Measurements from ENCODE around the gene COPRS.

COPRS gene

GRCh38 chr17:31806921-31807320 is 52.1 kb downstream of the COPRS start:
- DNase-seq, result no peak

GRCh38 chr17:31803494-31804213 is 55.4 kb downstream of the COPRS start:
- DNase-seq, result no peak

- DNase-seq, result no peak
Measured at GRCh38 chr17:31802502-31802901, 56.5 kb downstream of the COPRS start.
